Jurkat, Clone E6-1 (cell line): ENCODE data around the gene LTB.

ENCODE experiments used
- DNase-seq: peaks from one replicate; pipeline ENCODE4 v3.0.0-alpha.2; 2011; ENCODE audit warnings: low read depth, low spot score
- H3K4me3 ChIP-seq: 2 replicates; pipeline ENCODE4 v1.5.1; 2011; ENCODE audit warnings: mild to moderate bottlenecking, low read length, control low read depth, moderate library complexity

LTB gene

GRCh38 chr6:31535538-31536324, 46.5 kb downstream of the LTB start:
- DNase-seq: no peak
- no peak overlapping the region for H3K4me3 ChIP-seq

- no peak for DNase-seq
- no peak overlapping the region for H3K4me3 ChIP-seq
These were observed 47.6 kb downstream of the LTB start for GRCh38 chr6:31534521-31535040.

- no peak overlapping the region for H3K4me3 ChIP-seq
These were observed 48.2 kb downstream of the LTB start for GRCh38 chr6:31534011-31534410.

GRCh38 chr6:31533455-31533841, 48.8 kb downstream of the LTB start:
- DNase-seq: no peak
- H3K4me3 ChIP-seq: no peak overlapping the region

More at GRCh38 chr6:31534011-31534410, 48.2 kb downstream of the LTB start:
- no peak for DNase-seq

- no peak overlapping the region for H3K4me3 ChIP-seq
- no peak for DNase-seq
These were observed 49.4 kb downstream of the LTB start for GRCh38 chr6:31532644-31533454.

- no peak for DNase-seq
- H3K4me3 ChIP-seq: no peak overlapping the region
These were observed 50.2 kb downstream of the LTB start for GRCh38 chr6:31531771-31532643.

- DNase-seq: no peak
- H3K4me3 ChIP-seq: no peak overlapping the region
These were observed 51.1 kb downstream of the LTB start for GRCh38 chr6:31531162-31531561.

GRCh38 chr6:31530659-31531058, 51.6 kb downstream of the LTB start:
- DNase-seq: no peak
- H3K4me3 ChIP-seq: no peak overlapping the region
